Measurements from ENCODE around the gene MACROD2. TPM values are rescaled to one million over a fixed set of nuclear protein-coding genes. Genes with fewer than 3 reads are reported as not detected.

Gene MACROD2
- polyA plus RNA-seq, 1 experiment: 0.47 TPM

DNA sequence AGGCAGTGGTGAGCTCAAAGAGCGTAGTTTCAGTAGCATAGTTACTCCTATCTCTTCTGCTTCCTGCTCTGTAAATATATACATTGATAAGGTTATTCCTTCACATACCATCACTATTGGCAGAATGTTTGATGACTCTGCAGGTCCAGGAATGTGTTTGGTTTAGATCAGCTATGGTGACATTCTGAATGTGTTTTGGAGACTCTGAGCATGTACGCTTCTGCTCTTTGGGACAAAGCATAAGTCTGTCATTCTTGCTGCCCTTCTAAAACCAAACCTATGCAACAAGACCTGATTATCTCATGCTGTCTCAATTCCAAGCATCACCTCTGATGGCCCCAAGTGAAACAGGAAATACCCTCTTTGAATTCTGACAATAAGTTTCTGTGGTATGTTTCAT, 1503.6 kb downstream of the MACROD2 start:
- Histone ChIP-seq H3K36me3 (ENCODE audit: control insufficient read depth, insufficient read depth, low read length) (no peaks in the 10 kb centered on the region), H3K4me3 (ENCODE audit: low read depth, low read length) (no peak overlapping the region), H3K27me3 (ENCODE audit: control insufficient read depth, insufficient read depth, low read length) (no peaks in the 10 kb centered on the region)
- POLR2A ChIA-PET: no interaction called here
- CTCF ChIA-PET: no interaction called here
- TF ChIP-seq CTCF (IDR thresholded peaks at IDR 0.05; ENCODE audit: insufficient read depth, low read depth, low read length): no peak
- no peak for DNase-seq (ENCODE audit: low read depth)

DNA sequence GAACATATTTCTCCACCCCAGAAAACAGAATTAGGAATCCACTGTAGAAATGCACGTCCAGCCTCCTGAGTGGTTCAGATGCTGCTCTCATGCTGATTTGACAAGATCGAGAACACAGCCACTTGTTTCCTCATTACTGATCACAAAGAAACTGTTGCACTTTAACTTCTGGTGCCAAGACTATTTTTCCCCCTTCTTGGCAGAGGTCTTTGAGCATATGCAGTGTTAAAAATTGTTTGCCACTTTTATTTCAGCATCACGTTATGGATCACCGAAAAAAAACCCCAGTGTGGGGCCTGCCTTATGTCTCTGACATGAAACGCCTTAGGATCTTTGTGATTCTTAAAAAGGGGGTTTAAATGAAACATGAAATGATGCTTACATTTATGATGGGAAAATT, 1511.0 kb downstream of the MACROD2 start:
- TF ChIP-seq CTCF (IDR thresholded peaks at IDR 0.05; ENCODE audit: insufficient read depth, low read depth, low read length): no peak
- ChIA-PET CTCF (no interaction called here), POLR2A (no interaction called here)
- no peak for DNase-seq (ENCODE audit: low read depth)
- Histone ChIP-seq H3K36me3 (ENCODE audit: control insufficient read depth, insufficient read depth, low read length) (no peaks in the 10 kb centered on the region), H3K27me3 (ENCODE audit: control insufficient read depth, insufficient read depth, low read length) (no peaks in the 10 kb centered on the region), H3K4me3 (ENCODE audit: low read depth, low read length) (no peak overlapping the region)

DNA sequence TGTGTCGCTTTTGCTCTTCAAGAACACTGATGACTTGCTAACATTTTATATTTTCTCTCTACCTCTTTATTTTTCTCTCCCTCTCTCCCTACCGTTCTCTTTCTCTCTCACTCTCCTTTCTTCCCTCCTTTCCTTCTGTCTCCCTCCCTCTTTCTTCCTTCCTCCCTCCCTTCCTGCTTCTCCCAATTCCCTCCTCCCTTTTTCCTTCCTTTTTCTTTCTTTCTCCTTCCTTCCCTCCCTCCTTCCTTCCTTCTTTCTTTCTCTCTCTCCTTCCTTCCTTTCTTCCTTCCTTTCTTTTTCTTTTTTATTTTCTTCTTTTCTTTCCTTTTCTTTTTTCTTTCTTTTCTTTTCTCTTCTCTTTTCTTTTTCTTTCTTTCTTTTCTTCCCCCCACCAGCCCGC, 1511.8 kb downstream of the MACROD2 start:
- no peaks in the 10 kb centered on the region for H3K36me3 ChIP-seq (ENCODE audit: control insufficient read depth, insufficient read depth, low read length)
- no peak for TF ChIP-seq CTCF (IDR thresholded peaks at IDR 0.05; ENCODE audit: insufficient read depth, low read depth, low read length)
- no peak for DNase-seq (ENCODE audit: low read depth)
- no peak overlapping the region for H3K4me3 ChIP-seq (ENCODE audit: low read depth, low read length)
- POLR2A ChIA-PET: no interaction called here
- CTCF ChIA-PET: no interaction called here
- H3K27me3 ChIP-seq (ENCODE audit: control insufficient read depth, insufficient read depth, low read length): no peaks in the 10 kb centered on the region

DNA sequence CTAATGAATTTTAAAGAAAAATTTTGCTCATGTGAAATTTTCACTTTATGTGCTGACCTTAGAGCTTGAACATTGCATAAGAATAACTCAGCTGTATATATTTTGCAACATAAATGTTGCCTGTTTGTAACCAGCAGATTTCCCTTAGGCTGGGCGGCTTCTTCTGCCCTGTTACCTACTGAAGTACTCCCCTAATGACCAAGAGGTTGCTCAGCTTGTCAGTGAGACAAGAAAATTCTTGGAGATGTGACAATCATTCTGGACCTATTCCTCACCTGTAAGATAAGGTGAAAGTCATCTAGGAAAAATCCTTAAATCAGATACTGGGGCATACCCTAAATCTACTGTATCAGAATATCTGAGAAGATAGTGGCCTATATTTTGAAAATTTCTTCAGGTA, 1516.2 kb downstream of the MACROD2 start:
- Histone ChIP-seq H3K4me3 (ENCODE audit: low read depth, low read length) (no peak overlapping the region), H3K27me3 (ENCODE audit: control insufficient read depth, insufficient read depth, low read length) (no peaks in the 10 kb centered on the region), H3K36me3 (ENCODE audit: control insufficient read depth, insufficient read depth, low read length) (no peaks in the 10 kb centered on the region)
- no peak for DNase-seq (ENCODE audit: low read depth)
- POLR2A ChIA-PET: no interaction called here
- TF ChIP-seq CTCF (IDR thresholded peaks at IDR 0.05; ENCODE audit: insufficient read depth, low read depth, low read length): no peak
- CTCF ChIA-PET: no interaction called here

DNA sequence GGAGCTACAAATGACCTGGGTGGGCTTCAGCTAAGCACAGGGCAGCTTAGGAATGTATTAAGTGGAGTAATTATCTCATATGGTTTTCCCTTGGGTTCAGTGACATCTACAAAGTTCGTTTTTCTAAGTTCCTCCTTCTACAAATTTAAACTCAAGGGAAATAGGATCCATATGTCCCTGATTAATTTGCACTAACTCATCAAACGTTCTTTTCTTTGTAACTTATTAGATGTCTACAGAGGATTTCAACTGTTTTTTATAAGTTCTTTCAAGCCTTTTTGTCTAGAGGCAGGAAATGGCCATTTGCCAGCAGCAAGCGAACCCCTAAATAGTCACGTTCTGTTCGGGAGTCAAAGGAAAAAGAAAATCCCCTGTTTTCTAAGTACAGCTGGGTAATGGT, 1517.6 kb downstream of the MACROD2 start:
- ChIA-PET POLR2A (no interaction called here), CTCF (interaction anchor here (2.7 kb wide), 1 partner anchor 11 kb away, joined by 9 read pairs; no protein-coding TSS in a partner anchor)
- H3K36me3 ChIP-seq (ENCODE audit: control insufficient read depth, insufficient read depth, low read length): no peaks in the 10 kb centered on the region
- H3K4me3 ChIP-seq (ENCODE audit: low read depth, low read length): no peak overlapping the region
- H3K27me3 ChIP-seq (ENCODE audit: control insufficient read depth, insufficient read depth, low read length): no peaks in the 10 kb centered on the region
- TF ChIP-seq CTCF (IDR thresholded peaks at IDR 0.05; ENCODE audit: insufficient read depth, low read depth, low read length): no peak
- no peak for DNase-seq (ENCODE audit: low read depth)

All from BJ (cell line).